Upper lobe of left lung (tissue), 6 donors: ENCODE results near the gene SH3GL1. TPM values are rescaled to one million over a fixed set of nuclear protein-coding genes. Genes with fewer than 3 reads are reported as not detected.

ENCODE experiments used
- ATAC-seq, 2 donors: fragments of 200-7000 bp; cut with Tn5 transposase; one replicate each; pipeline ENCODE4 v1.9.1; 2022; ENCODE audit warnings: mild to moderate bottlenecking in 2 of 2, moderate library complexity in 2 of 2; ENCODE audit not compliant: low FRiP score in 2 of 2
- DNase-seq, 2 donors: peaks; one replicate each; pipeline ENCODE4 v3.0.0-alpha.2; 2019 to 2020
- H3K27ac ChIP-seq, 4 donors: fragments of 200-600 bp; sonication (generic); one replicate each; pipeline ENCODE4 v1.5.1; 2016 to 2019
- H3K27me3 ChIP-seq, 4 donors: fragments of 200-600 bp; sonication (generic); one replicate each; pipeline ENCODE4 v1.5.1; 2017 to 2019
- H3K36me3 ChIP-seq, 4 donors: fragments of 200-600 bp; sonication (generic); one replicate each; pipeline ENCODE4 v1.5.1; 2016 to 2019
- H3K4me1 ChIP-seq, 4 donors: fragments of 200-600 bp; sonication (generic); one replicate each; pipeline ENCODE4 v1.5.1; 2018 to 2019
- H3K4me3 ChIP-seq, 4 donors: fragments of 200-600 bp; sonication (generic); one replicate each; pipeline ENCODE4 v1.5.1; 2017 to 2019; ENCODE audit warnings: mild to moderate bottlenecking in 2 of 4, moderate library complexity in 1 of 4
- H3K9me3 ChIP-seq, 4 donors: fragments of 200-600 bp; sonication (generic); one replicate each; pipeline ENCODE4 v1.5.1; 2018 to 2019
- CTCF ChIP-seq, 6 experiments: fragments of 450-650 bp in 4 of 6; fragments of 200-600 bp in 2 of 6; sonication (generic) in 2 of 6; IDR thresholded peaks; one replicate each; pipeline ENCODE4 v1.5.1; 2016 to 2019; ENCODE audit warnings: antibody characterized with exemption in 6 of 6
- EP300 ChIP-seq, 4 donors: sonication (generic); formaldehyde crosslinking; IDR thresholded peaks; one replicate each; pipeline ENCODE4 v1.5.1; 2017; ENCODE audit warnings: antibody characterized with exemption in 4 of 4, control low read depth in 2 of 4
- POLR2A ChIP-seq, 4 donors: fragments of 450-650 bp; IDR thresholded peaks; one replicate each; pipeline ENCODE4 v1.5.1; 2016 to 2017; ENCODE audit warnings: antibody characterized with exemption in 4 of 4, mild to moderate bottlenecking in 2 of 4
- POLR2AphosphoS5 ChIP-seq, 2 donors: sonication (generic); formaldehyde crosslinking; IDR thresholded peaks; one replicate each; pipeline ENCODE4 v1.5.1; 2017; ENCODE audit warnings: antibody characterized with exemption in 2 of 2
- WGBS, 2 donors: methylation state at CpG; one replicate each; pipeline ENCODE4 v1.1.5; 2017 to 2018; 5-methylcytosine and 5-hydroxymethylcytosine counted together
- total RNA-seq, 6 donors: library from RNA; depleted of rRNA in 4 of 6; stranded (reverse); fragments of >200 nt in 4 of 6; gene quantifications; one replicate each; pipeline versions ENCODE4 v1.1.0 to v1.2.1, GENCODE V29; 2016 to 2021
- donor health status: DM: no; HTN: no; CAD: no; lungs with moderate emphysema.
- donor health status: DM: no; HTN: yes; CAD: no; lungs with severe emphysema.

Gene SH3GL1
- total RNA-seq, 6 donors from 2014 or later, result 27.4 to 60.1 (median 53.8) TPM

GRCh38 chr19:4443966-4444764, 43.8 kb upstream of the SH3GL1 start:
- H3K9me3 ChIP-seq, result no peaks in the 10 kb centered on the region
- 86% methylated on average over 9 to 16 of the region's 20 CpGs for WGBS, 2 donors

DNA sequence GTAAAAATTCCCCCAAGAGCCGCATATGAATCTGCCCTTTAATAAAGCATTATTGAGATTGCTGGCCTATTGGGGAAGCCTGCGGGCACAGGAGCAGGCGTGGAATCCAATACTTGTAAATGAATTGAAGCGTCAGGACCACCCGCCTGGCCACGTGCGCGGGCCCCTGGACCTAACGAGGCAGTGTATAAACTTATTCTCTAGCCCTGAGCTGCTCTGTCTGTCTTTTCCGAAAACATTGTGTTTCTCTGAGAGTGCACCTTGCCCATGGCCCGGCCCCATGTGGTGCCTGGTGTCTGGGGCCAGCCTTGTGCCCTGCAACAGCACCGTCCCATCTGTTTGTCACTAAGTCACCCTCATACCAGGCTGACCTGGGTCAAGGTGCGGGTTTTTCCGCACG, 42.8 kb upstream of the SH3GL1 start:
- Histone ChIP-seq H3K27ac (no peak overlapping the region), H3K36me3 (peaks cover 23 to 43% (median 39%) of the 10 kb centered on the region in 4 donors)
- TF ChIP-seq CTCF (IDR thresholded peaks at IDR 0.05), result no peak
- TF ChIP-seq POLR2A (IDR thresholded peaks at IDR 0.05), result no peak
- no peak for TF ChIP-seq POLR2AphosphoS5 (IDR thresholded peaks at IDR 0.05)
- TF ChIP-seq EP300 (IDR thresholded peaks at IDR 0.05), result no peak

More at GRCh38 chr19:4443966-4444764, 43.8 kb upstream of the SH3GL1 start:
- H3K27ac ChIP-seq, result no peak overlapping the region
- peaks cover 25 to 52% (median 49%) of the 10 kb centered on the region in 4 donors for H3K36me3 ChIP-seq
- no peak overlapping the region for H3K4me3 ChIP-seq
- H3K4me1 ChIP-seq, result no peaks in the 10 kb centered on the region
- TF ChIP-seq EP300 (IDR thresholded peaks at IDR 0.05) (no peak), POLR2AphosphoS5 (IDR thresholded peaks at IDR 0.05) (no peak), POLR2A (IDR thresholded peaks at IDR 0.05) (no peak)
- DNase-seq (peak in 1 of 2 donors; percentile 74), ATAC-seq (no peak)
- H3K27me3 ChIP-seq, result no peaks in the 10 kb centered on the region

DNA sequence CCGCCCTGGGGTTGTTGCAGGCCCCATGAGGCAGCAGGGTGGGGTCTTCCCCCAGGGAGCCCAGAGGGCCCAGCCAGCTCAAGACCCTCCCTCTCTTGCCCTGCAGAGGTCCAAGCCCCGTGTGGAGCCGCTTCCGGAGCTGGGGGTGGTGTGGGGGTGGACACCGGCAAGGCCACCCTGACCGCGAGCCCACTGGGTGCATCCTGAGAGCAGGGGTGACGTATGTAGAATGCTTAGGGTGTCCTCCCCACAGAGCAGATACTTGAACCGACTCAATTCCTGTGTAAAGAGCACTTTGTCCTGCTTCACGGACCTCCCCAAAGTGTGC, 42.4 kb upstream of the SH3GL1 start:
- ATAC-seq, result no peak
- no peak for TF ChIP-seq POLR2A (IDR thresholded peaks at IDR 0.05)
- no peak for TF ChIP-seq CTCF (IDR thresholded peaks at IDR 0.05)
- no peak for TF ChIP-seq POLR2AphosphoS5 (IDR thresholded peaks at IDR 0.05)
- no peak for TF ChIP-seq EP300 (IDR thresholded peaks at IDR 0.05)
- H3K36me3 ChIP-seq, result peaks cover 20 to 39% (median 35%) of the 10 kb centered on the region in 4 donors
- no peak overlapping the region for H3K27ac ChIP-seq
- H3K9me3 ChIP-seq, result no peaks in the 10 kb centered on the region
- DNase-seq, result no peak
- no peaks in the 10 kb centered on the region for H3K4me1 ChIP-seq
- whole genome bisulfite sequencing, 2 donors, result 76 to 85% methylated on average over 4 to 9 of the region's 10 CpGs
- H3K27me3 ChIP-seq, result no peaks in the 10 kb centered on the region
- no peak overlapping the region for H3K4me3 ChIP-seq

More for the DNA sequence above, 42.8 kb upstream of the SH3GL1 start:
- H3K9me3 ChIP-seq, result no peaks in the 10 kb centered on the region
- peak in 1 of 2 donors; percentile 69 for DNase-seq
- no peaks in the 10 kb centered on the region for H3K27me3 ChIP-seq
- H3K4me1 ChIP-seq, result no peaks in the 10 kb centered on the region
- no peak for ATAC-seq
- H3K4me3 ChIP-seq, result no peak overlapping the region
- WGBS, 2 donors, result 90 to 94% methylated on average over 11 to 15 of the region's 15 CpGs

GRCh38 chr19:4441994-4442818, 41.9 kb upstream of the SH3GL1 start:
- H3K4me1 ChIP-seq, result no peaks in the 10 kb centered on the region
- no peak for ATAC-seq
- TF ChIP-seq POLR2A (IDR thresholded peaks at IDR 0.05) (no peak), CTCF (IDR thresholded peaks at IDR 0.05) (no peak)
- 76 to 78% methylated on average over 17 to 22 of the region's 22 CpGs for WGBS, 2 donors
- no peak overlapping the region for H3K4me3 ChIP-seq
- peaks cover 15 to 33% (median 29%) of the 10 kb centered on the region in 4 donors for H3K36me3 ChIP-seq
- H3K27me3 ChIP-seq, result no peaks in the 10 kb centered on the region
- H3K9me3 ChIP-seq, result no peaks in the 10 kb centered on the region
- DNase-seq, result peak in 1 of 2 donors; percentile 68
- H3K27ac ChIP-seq, result no peak overlapping the region

- no peaks in the 10 kb centered on the region for H3K27me3 ChIP-seq
- peaks cover 0 to 12% (median 7%) of the 10 kb centered on the region in 4 donors for H3K36me3 ChIP-seq
- ATAC-seq (no peak), DNase-seq (no peak)
- 90 to 98% methylated on average over 12 of the region's 12 CpGs for WGBS, 2 donors
- no peak overlapping the region for H3K4me3 ChIP-seq
- H3K4me1 ChIP-seq, result no peaks in the 10 kb centered on the region
- H3K27ac ChIP-seq, result no peak overlapping the region
- no peaks in the 10 kb centered on the region for H3K9me3 ChIP-seq
- no peak for TF ChIP-seq CTCF (IDR thresholded peaks at IDR 0.05)
- no peak for TF ChIP-seq EP300 (IDR thresholded peaks at IDR 0.05)
- no peak for TF ChIP-seq POLR2A (IDR thresholded peaks at IDR 0.05)
- no peak for TF ChIP-seq POLR2AphosphoS5 (IDR thresholded peaks at IDR 0.05)
Observed at GRCh38 chr19:4439243-4439642, 38.9 kb upstream of the SH3GL1 start.
